RWPE2 (cell line): Measurements from ENCODE around the gene TM6SF1.

Experiments
- ATAC-seq: fragments of 200-7000 bp; cut with Tn5 transposase; 3 replicates; pipeline ENCODE4 v1.9.1; 2021; ENCODE audit warnings: low read depth
- DNase-seq: peaks from one replicate; pipeline ENCODE4 v3.0.0-alpha.2; 2020; ENCODE audit warnings: low spot score
- H3K27ac ChIP-seq: fragments of 450-650 bp; 2 replicates; pipeline ENCODE4 v1.5.1; 2017; ENCODE audit warnings: mild to moderate bottlenecking; ENCODE audit not compliant: poor library complexity, severe bottlenecking
- H3K27me3 ChIP-seq: fragments of 250-450 bp; sonication (Bioruptor Pico); 2 replicates; pipeline ENCODE4 v1.5.1; 2021; ENCODE audit warnings: mild to moderate bottlenecking, moderate library complexity; ENCODE audit not compliant: insufficient read depth, poor library complexity, severe bottlenecking
- H3K36me3 ChIP-seq: fragments of 250-450 bp; sonication (Bioruptor Pico); 2 replicates; pipeline ENCODE4 v1.5.1; 2020; ENCODE audit warnings: low read depth, mild to moderate bottlenecking, moderate library complexity
- H3K4me1 ChIP-seq: fragments of 250-450 bp; sonication (Bioruptor Pico); 2 replicates; pipeline ENCODE4 v1.5.1; 2021; ENCODE audit warnings: mild to moderate bottlenecking, moderate library complexity; ENCODE audit not compliant: insufficient read depth, poor library complexity, severe bottlenecking
- H3K4me3 ChIP-seq: fragments of 250-450 bp; sonication (Bioruptor Pico); 2 replicates; pipeline ENCODE4 v1.5.1; 2021; ENCODE audit warnings: mild to moderate bottlenecking, moderate library complexity; ENCODE audit not compliant: severe bottlenecking
- H3K9me3 ChIP-seq: fragments of 250-450 bp; sonication (Bioruptor Pico); 2 replicates; pipeline ENCODE4 v1.5.1; 2021; ENCODE audit warnings: mild to moderate bottlenecking, moderate library complexity; ENCODE audit not compliant: severe bottlenecking
- TF ChIP-seq, protein P1 (sequence below): fragments of 450-650 bp; IDR thresholded peaks from one replicate; pipeline ENCODE4 v1.5.1; 2017; ENCODE audit warnings: mild to moderate bottlenecking, moderate library complexity; ENCODE audit not compliant: poor library complexity, severe bottlenecking

The TM6SF1 gene

DNA sequence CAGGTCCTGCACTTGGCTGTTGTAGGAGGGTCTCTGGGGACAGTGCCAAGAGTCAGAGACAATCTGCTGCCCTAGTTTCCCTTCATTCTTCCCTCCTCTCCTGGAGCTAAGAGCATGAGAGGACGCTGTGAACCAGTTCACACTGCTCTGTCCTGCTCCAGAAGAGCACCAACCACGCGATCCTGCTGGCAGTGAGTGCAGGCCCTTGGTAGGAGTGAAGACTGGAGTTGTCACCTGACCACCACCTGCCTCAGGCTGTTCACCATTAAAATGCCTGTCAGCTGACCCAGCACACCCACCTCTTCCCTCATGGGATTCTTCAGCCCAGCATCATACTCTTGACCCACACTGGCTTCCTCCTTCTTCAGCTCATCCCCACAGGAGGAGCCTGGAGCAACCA is 2.9 kb downstream of the TM6SF1 start:
- TF ChIP-seq, protein P1, sequence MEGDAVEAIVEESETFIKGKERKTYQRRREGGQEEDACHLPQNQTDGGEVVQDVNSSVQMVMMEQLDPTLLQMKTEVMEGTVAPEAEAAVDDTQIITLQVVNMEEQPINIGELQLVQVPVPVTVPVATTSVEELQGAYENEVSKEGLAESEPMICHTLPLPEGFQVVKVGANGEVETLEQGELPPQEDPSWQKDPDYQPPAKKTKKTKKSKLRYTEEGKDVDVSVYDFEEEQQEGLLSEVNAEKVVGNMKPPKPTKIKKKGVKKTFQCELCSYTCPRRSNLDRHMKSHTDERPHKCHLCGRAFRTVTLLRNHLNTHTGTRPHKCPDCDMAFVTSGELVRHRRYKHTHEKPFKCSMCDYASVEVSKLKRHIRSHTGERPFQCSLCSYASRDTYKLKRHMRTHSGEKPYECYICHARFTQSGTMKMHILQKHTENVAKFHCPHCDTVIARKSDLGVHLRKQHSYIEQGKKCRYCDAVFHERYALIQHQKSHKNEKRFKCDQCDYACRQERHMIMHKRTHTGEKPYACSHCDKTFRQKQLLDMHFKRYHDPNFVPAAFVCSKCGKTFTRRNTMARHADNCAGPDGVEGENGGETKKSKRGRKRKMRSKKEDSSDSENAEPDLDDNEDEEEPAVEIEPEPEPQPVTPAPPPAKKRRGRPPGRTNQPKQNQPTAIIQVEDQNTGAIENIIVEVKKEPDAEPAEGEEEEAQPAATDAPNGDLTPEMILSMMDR, result no peak
- no peaks in the 10 kb centered on the region for H3K4me1 ChIP-seq
- no peak overlapping the region for H3K27ac ChIP-seq
- H3K27me3 ChIP-seq, result peaks cover 5% of the 10 kb centered on the region
- H3K4me3 ChIP-seq, result no peak overlapping the region
- no peaks in the 10 kb centered on the region for H3K9me3 ChIP-seq
- DNase-seq (no peak), ATAC-seq (no peak)
- H3K36me3 ChIP-seq, result no peaks in the 10 kb centered on the region

DNA sequence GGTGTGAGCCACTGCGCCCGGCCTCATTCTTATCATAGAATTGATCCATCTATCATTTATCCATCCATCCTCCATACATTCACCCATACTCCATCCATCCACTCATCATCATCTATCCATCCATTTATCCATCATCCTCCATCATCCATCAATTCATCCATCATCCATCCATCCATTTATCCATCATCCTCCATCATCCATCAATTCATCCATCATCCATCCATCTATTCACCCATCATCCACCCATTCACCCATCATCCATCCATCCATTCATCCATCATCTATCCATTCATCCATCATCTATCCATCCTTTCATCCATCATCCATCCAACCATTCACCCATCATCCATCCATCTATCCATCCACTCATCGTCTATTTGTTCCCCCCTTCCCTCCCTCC is 3.7 kb downstream of the TM6SF1 start:
- H3K27me3 ChIP-seq, result peaks cover 5% of the 10 kb centered on the region
- TF ChIP-seq, protein P1, result no peak
- no peaks in the 10 kb centered on the region for H3K9me3 ChIP-seq
- ATAC-seq (no peak), DNase-seq (no peak)
- H3K4me3 ChIP-seq, result no peak overlapping the region
- no peaks in the 10 kb centered on the region for H3K4me1 ChIP-seq
- no peaks in the 10 kb centered on the region for H3K36me3 ChIP-seq
- no peak overlapping the region for H3K27ac ChIP-seq

DNA sequence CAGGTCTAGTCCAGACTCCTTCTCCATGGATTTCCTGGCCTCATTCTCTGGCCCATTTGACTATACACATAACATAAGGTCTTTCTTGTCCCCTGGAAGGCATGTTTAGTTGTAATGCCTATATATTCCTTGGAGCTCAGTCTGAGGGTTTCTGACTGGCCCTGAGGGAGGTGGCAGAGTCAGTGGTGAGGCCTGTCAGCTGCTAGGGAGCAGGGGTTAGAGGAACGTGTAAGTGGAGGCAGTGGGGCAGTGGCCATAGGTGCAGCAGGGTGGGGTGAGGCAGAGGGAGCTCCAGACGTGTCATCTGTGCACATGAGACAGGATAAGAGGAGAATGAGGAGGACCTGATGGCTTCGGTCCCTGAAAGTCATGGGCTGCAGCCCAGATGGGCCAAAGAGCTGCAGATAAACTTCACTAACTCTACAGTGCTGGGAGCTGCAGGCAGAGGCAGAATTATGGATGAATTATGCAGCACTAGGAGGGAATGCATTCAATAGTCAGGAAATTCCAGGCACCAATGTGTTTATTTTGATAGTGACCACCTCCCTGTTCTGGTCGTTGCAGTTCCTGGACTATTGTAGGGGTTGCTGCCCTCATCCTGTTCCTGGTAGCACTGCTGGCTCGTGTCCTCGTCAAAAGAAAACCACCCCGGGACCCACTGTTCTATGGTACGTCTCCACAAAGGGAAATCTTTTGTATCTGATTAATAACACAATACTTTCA is 4.9 kb downstream of the TM6SF1 start:
- Histone ChIP-seq H3K4me3 (no peak overlapping the region), H3K27me3 (peaks cover 5% of the 10 kb centered on the region), H3K27ac (no peak overlapping the region), H3K36me3 (no peaks in the 10 kb centered on the region), H3K9me3 (no peaks in the 10 kb centered on the region), H3K4me1 (no peaks in the 10 kb centered on the region)
- ATAC-seq (no peak), DNase-seq (no peak)
- TF ChIP-seq, protein P1, result no peak

DNA sequence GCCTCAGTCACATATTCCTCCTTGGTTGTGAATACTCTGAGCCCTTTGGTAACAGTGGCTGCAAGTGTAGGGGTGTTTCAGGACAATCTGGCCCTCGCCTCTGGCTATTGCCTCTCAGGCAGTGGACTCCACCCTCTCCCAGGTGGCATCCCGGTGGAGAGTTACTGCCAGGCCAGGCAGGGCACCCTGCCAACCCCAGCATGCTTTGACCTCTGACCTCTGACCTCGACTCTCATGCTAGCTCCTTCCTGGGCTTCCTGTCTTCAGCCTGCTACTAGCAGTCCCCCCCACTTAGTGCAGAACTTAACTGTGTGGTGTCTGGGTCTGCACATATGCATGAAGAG is 5.5 kb downstream of the TM6SF1 start:
- no peak overlapping the region for H3K27ac ChIP-seq
- peaks cover 1% of the 10 kb centered on the region for H3K27me3 ChIP-seq
- H3K4me1 ChIP-seq, result no peaks in the 10 kb centered on the region
- no peak for DNase-seq
- TF ChIP-seq, protein P1, result no peak
- no peaks in the 10 kb centered on the region for H3K9me3 ChIP-seq
- H3K36me3 ChIP-seq, result no peaks in the 10 kb centered on the region
- no peak overlapping the region for H3K4me3 ChIP-seq
- ATAC-seq, result no peak

DNA sequence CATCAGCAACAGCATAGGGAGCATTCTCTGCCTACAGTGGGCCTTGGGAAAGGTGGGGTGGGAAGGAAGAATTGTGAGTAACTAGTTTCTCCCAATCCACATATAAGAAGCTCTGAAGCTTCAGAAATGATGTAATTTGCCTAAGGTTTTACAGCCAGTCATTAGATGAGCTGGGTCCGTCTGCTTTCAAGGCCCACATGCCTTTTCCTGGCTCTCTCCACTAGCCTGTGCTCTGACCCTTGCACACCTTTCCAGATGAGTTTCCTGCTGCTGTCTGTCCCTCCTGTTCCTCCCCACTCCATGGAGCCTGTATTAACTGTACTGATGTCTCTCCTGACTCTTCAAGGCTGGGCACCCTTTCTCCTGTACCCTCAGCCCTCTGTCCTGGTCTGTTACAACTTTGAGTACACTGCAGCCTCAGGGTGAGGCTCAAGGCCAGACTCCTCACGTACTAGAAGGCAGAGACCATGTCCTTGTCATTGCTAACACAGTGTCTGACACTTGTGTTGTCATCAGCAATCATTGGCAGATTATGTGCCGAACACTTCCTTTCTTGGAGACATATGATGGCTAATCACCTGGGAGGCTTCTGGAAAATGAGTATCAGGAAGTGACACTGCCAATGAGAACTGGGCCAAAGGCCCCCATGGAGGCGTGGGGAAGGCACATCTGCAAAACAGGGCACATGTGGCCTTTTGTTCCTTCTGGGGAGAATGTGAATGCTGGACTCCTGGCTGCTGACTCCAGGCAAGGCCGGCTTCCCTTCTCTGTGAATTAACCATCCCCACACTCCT is 6.6 kb downstream of the TM6SF1 start:
- no peaks in the 10 kb centered on the region for H3K4me1 ChIP-seq
- TF ChIP-seq, protein P1, result no peak

More for the DNA sequence above, 6.6 kb downstream of the TM6SF1 start:
- no peak for DNase-seq
- no peaks in the 10 kb centered on the region for H3K9me3 ChIP-seq
- H3K36me3 ChIP-seq, result no peaks in the 10 kb centered on the region
- H3K27ac ChIP-seq, result no peak overlapping the region
- no peak overlapping the region for H3K4me3 ChIP-seq
- H3K27me3 ChIP-seq, result no peaks in the 10 kb centered on the region
- ATAC-seq, result no peak
